K562 (cell line): ENCODE data around the gene GLIS2. TPM values are rescaled to one million over a fixed set of nuclear protein-coding genes. Genes with fewer than 3 reads are reported as not detected.

Experiments
- BDP1 ChIP-seq: IDR thresholded peaks from 3 replicates; pipeline ENCODE4 v1.6.1; 2011; ENCODE audit not compliant: insufficient read length, insufficient read depth
- ELF4 ChIP-seq: fragments of 450-650 bp; formaldehyde crosslinking; IDR thresholded peaks from 2 replicates; pipeline ENCODE4 v1.4.0; 2022; ENCODE audit warnings: missing genetic modification characterization
- FOXP1 ChIP-seq: sonication (generic); formaldehyde crosslinking; IDR thresholded peaks from 2 replicates; pipeline ENCODE4 v1.8.0; 2022; ENCODE audit warnings: mild to moderate bottlenecking, missing genetic modification reagents
- GMEB1 ChIP-seq: fragments of 250-450 bp; sonication (Bioruptor Pico); IDR thresholded peaks from 2 replicates; pipeline ENCODE4 v1.4.0; 2020; ENCODE audit warnings: mild to moderate bottlenecking
- HNRNPUL1 ChIP-seq: fragments of 200-400 bp; formaldehyde crosslinking; IDR thresholded peaks from 2 replicates; pipeline ENCODE4 v1.6.1; 2017; ENCODE audit warnings: low read length
- KHSRP ChIP-seq: fragments of 450-650 bp; IDR thresholded peaks from 2 replicates; pipeline ENCODE4 v1.6.1; 2017
- PHB2 ChIP-seq: fragments of 450-650 bp; IDR thresholded peaks from 2 replicates; pipeline ENCODE4 v1.6.1; 2017; ENCODE audit warnings: low read depth
- RREB1 ChIP-seq: fragments of 250-450 bp; sonication (Bioruptor Pico); IDR thresholded peaks from 2 replicates; pipeline ENCODE4 v1.4.0; 2020
- SMC3 ChIP-seq: conservative IDR thresholded peaks from 2 replicates; pipeline ENCODE4 v1.6.1; 2011; ENCODE audit warnings: low read depth, low read length, improper control_type of control experiment; ENCODE audit not compliant: insufficient read depth
- STAT5B ChIP-seq: fragments of 250-450 bp; sonication (Bioruptor Pico); IDR thresholded peaks from 2 replicates; pipeline ENCODE4 v1.8.0; 2021; ENCODE audit warnings: mild to moderate bottlenecking, inconsistent platforms
- TAF9B ChIP-seq: fragments of 450-650 bp; IDR thresholded peaks from 2 replicates; pipeline ENCODE4 v1.6.1; 2018; ENCODE audit warnings: mild to moderate bottlenecking; ENCODE audit not compliant: partially characterized antibody
- TFAM ChIP-seq: fragments of 250-450 bp; sonication (Bioruptor Pico); conservative IDR thresholded peaks from 2 replicates; pipeline ENCODE4 v1.5.0; 2021; ENCODE audit warnings: mild to moderate bottlenecking, moderate library complexity
- TRIM28 ChIP-seq: fragments of 450-650 bp; IDR thresholded peaks from 2 replicates; pipeline ENCODE4 v1.6.1; 2017
- ZBTB12 ChIP-seq: fragments of 250-450 bp; sonication (Bioruptor Pico); IDR thresholded peaks from 2 replicates; pipeline ENCODE4 v1.4.0; 2020
- ZMIZ1 ChIP-seq, 2 experiments: fragments of 150-350 bp in 1 of 2; IDR thresholded peaks; 2 replicates each; pipeline ENCODE4 v1.6.1; 2012 to 2016; ENCODE audit warnings: low read depth in 2 of 2, low read length in 2 of 2, mild to moderate bottlenecking in 1 of 2, moderate library complexity in 1 of 2
- ZNF165 ChIP-seq: fragments of 250-450 bp; sonication (Bioruptor Pico); IDR thresholded peaks from 2 replicates; pipeline ENCODE4 v1.4.0; 2020; ENCODE audit warnings: borderline replicate concordance
- polyA plus RNA-seq, 8 experiments: library from polyadenylated mRNA; depleted of rRNA in 4 of 8; stranded (reverse) in 5 of 8; unstranded in 3 of 8; fragments of >200 nt; fragmentation: Nextera tagmentation in 2 of 8; fragmentation: Illumina TruSeq in 1 of 8; extraction: Ambion mirVana in 2 of 8; extraction: Trizol in 1 of 8; gene quantifications; 2 replicates each; pipeline versions ENCODE4 v1.2.1 to v1.2.3, GENCODE V29; 2011 to 2014; ENCODE audit warnings: inconsistent platforms in 1 of 8, missing spikeins in 1 of 8
- total RNA-seq, 7 experiments: library from RNA; depleted of rRNA in 6 of 7; stranded (reverse); fragments of >200 nt in 6 of 7; fragmentation: Illumina TruSeq in 2 of 7; extraction: Trizol in 2 of 7; gene quantifications; 2 replicates each; pipeline versions ENCODE4 v1.2.1 to v1.2.3, GENCODE V29; 2011 to 2021; ENCODE audit warnings: low replicate concordance in 1 of 7

Gene GLIS2
- total and polyA plus RNA-seq, 9 of the 15 experiments (the other 6 are each of a cell fraction or from before 2014, with no cell fraction given) = 0.10 to 9.0 (median 0.57) TPM

- no peak for TF ChIP-seq RREB1 (CRISPR knock-in tag)
- no peak for TF ChIP-seq ZNF165
- TF ChIP-seq TFAM (CRISPR knock-in tag) = no peak
- TF ChIP-seq GMEB1 (CRISPR knock-in tag) = peak; percentile 76
- no peak for TF ChIP-seq BDP1
- TF ChIP-seq TAF9B = no peak
- TF ChIP-seq ZMIZ1 (IDR thresholded peaks at IDR 0.05; ENCODE audit: low read depth in 2 of 2, low read length in 2 of 2) = peak in 1 of 2 experiments; percentile 28; a peak in 1 of 4 replicates
- TF ChIP-seq STAT5B (CRISPR knock-in tag) = no peak
- no peak for TF ChIP-seq TRIM28
- TF ChIP-seq HNRNPUL1 = no peak
- TF ChIP-seq FOXP1 (CRISPR knock-in tag) = peak; percentile 25; the same call in 1 of the 2 replicates
- no peak for TF ChIP-seq ZBTB12 (CRISPR knock-in tag)
- no peak for TF ChIP-seq ELF4 (CRISPR knock-in tag)
- no peak for TF ChIP-seq PHB2
- no peak for TF ChIP-seq KHSRP
- TF ChIP-seq SMC3 = no peak
These were observed 44.4 kb upstream of the GLIS2 start (continued) for GRCh38 chr16:4271176-4272113.
